SK-N-MC (cell line): Measurements from ENCODE around the gene ROCK1.
"Not testable (repeated sequence)": the region's sequence is repeated elsewhere in the genome, so short reads cannot be mapped to it uniquely, and the experiment has no call there.

Experiments
- DNase-seq: peaks from one replicate; pipeline ENCODE4 v3.0.0-alpha.2; 2011; ENCODE audit warnings: low read depth, low spot score
- H3K27ac ChIP-seq: fragments of 200-600 bp; sonication (generic); 2 replicates; pipeline ENCODE4 v1.5.1; 2016; ENCODE audit warnings: mixed run types
- H3K36me3 ChIP-seq: fragments of 200-600 bp; sonication (generic); 2 replicates; pipeline ENCODE4 v1.6.1; 2017; ENCODE audit warnings: antibody characterized with exemption, low read length, mixed read lengths; ENCODE audit not compliant: insufficient read depth
- H3K4me3 ChIP-seq: fragments of 200-600 bp; sonication (generic); 2 replicates; pipeline ENCODE4 v1.5.1; 2016
- H3K9ac ChIP-seq: fragments of 200-600 bp; sonication (generic); 2 replicates; pipeline ENCODE4 v1.8.0; 2017; ENCODE audit warnings: mixed run types, mixed read lengths; ENCODE audit not compliant: insufficient read length
- H3K9me3 ChIP-seq: fragments of 200-600 bp; sonication (generic); 2 replicates; pipeline ENCODE4 v1.6.1; 2017; ENCODE audit warnings: low read depth, mild to moderate bottlenecking, antibody characterized with exemption, low read length, moderate library complexity, mixed read lengths
- EZH2 ChIP-seq: fragments of 200-600 bp; sonication (generic); IDR thresholded peaks from one replicate; pipeline ENCODE4 v1.6.1; 2017; ENCODE audit warnings: antibody characterized with exemption
- FOXP2 ChIP-seq: optimal IDR thresholded peaks from 2 replicates; pipeline ENCODE3; 2011; ENCODE audit warnings: mild to moderate bottlenecking, moderate library complexity; ENCODE audit not compliant: insufficient read depth; ENCODE audit errors: extremely low read length, control extremely low read depth
- POLR2AphosphoS5 ChIP-seq: IDR thresholded peaks from 2 replicates; pipeline ENCODE4 v1.6.1; 2012; ENCODE audit warnings: mild to moderate bottlenecking, low read depth, low read length, borderline replicate concordance

Gene ROCK1

GRCh38 chr18:21111346-21112139, at the start of gene ROCK1:
ROCK1 (minus strand) TSS chr18:21111813; CDS start chr18:21110910, 903 bp downstream.
- DNase-seq: peak; percentile 52
- peak within 1 kb of the TSS; percentile 88 for H3K4me3 ChIP-seq
- H3K27ac ChIP-seq: no peak within 1 kb of the TSS
- no peaks in the 10 kb centered on the region for H3K9me3 ChIP-seq
- peak within 1 kb of the TSS; percentile 85 for H3K9ac ChIP-seq
- TF ChIP-seq POLR2AphosphoS5 (peak; percentile 57; the same call in 1 of the 2 replicates), EZH2 (no peak)
- 0 out of 2 replicates have a peak, but pooled peaks cover 4% of the 10 kb centered on the region for H3K36me3 ChIP-seq

- peaks cover 4% of the 10 kb centered on the region; the same call in 1 of the 2 replicates for H3K9me3 ChIP-seq
- no peak overlapping the region for H3K9ac ChIP-seq
- no peak for DNase-seq
- no peaks in the 10 kb centered on the region for H3K36me3 ChIP-seq
- no peak overlapping the region for H3K4me3 ChIP-seq
- TF ChIP-seq EZH2: no peak
- TF ChIP-seq POLR2AphosphoS5: no peak
- no peak for TF ChIP-seq FOXP2
- H3K27ac ChIP-seq: no peak overlapping the region
Observed at GRCh38 chr18:21155443-21155842, 43.8 kb upstream of the ROCK1 start.

- H3K4me3 ChIP-seq: no peak overlapping the region
- no peak overlapping the region for H3K9ac ChIP-seq
- H3K27ac ChIP-seq: no peak overlapping the region
- no peaks in the 10 kb centered on the region for H3K9me3 ChIP-seq
- no peak for DNase-seq
- no peak for TF ChIP-seq EZH2
- no peaks in the 10 kb centered on the region for H3K36me3 ChIP-seq
Observed at GRCh38 chr18:21146016-21146415, 34.4 kb upstream of the ROCK1 start.

- H3K9me3 ChIP-seq: no peaks in the 10 kb centered on the region
- no peak overlapping the region for H3K4me3 ChIP-seq
Observed at GRCh38 chr18:21145371-21145770, 33.8 kb upstream of the ROCK1 start.

GRCh38 chr18:21141668-21142422, 30.2 kb upstream of the ROCK1 start:
- Histone ChIP-seq H3K36me3 (no peaks in the 10 kb centered on the region), H3K9me3 (no peaks in the 10 kb centered on the region), H3K4me3 (no peak overlapping the region), H3K27ac (no peak overlapping the region), H3K9ac (no peak overlapping the region)
- DNase-seq: no peak
- no peak for TF ChIP-seq EZH2
- no peak for TF ChIP-seq POLR2AphosphoS5
- no peak for TF ChIP-seq FOXP2

More at GRCh38 chr18:21145371-21145770, 33.8 kb upstream of the ROCK1 start:
- Histone ChIP-seq H3K27ac (no peak overlapping the region), H3K9ac (no peak overlapping the region), H3K36me3 (no peaks in the 10 kb centered on the region)
- no peak for TF ChIP-seq FOXP2
- no peak for TF ChIP-seq EZH2
- no peak for TF ChIP-seq POLR2AphosphoS5
- no peak for DNase-seq

GRCh38 chr18:21137719-21138488, 26.3 kb upstream of the ROCK1 start:
- not testable (repeated sequence) for DNase-seq, H3K9ac ChIP-seq

GRCh38 chr18:21134895-21135294, 23.3 kb upstream of the ROCK1 start:
- H3K9ac ChIP-seq: no peak overlapping the region
- no peak for DNase-seq
- TF ChIP-seq FOXP2 (no peak), EZH2 (no peak), POLR2AphosphoS5 (no peak)
- H3K9me3 ChIP-seq: no peaks in the 10 kb centered on the region; the same call in 1 of the 2 replicates
- H3K4me3 ChIP-seq: no peak overlapping the region
- no peak overlapping the region for H3K27ac ChIP-seq
- no peaks in the 10 kb centered on the region for H3K36me3 ChIP-seq

More at GRCh38 chr18:21137719-21138488, 26.3 kb upstream of the ROCK1 start:
- H3K4me3 ChIP-seq, H3K9me3 ChIP-seq, H3K27ac ChIP-seq, H3K36me3 ChIP-seq: not testable (repeated sequence)

GRCh38 chr18:21132398-21132918, 20.8 kb upstream of the ROCK1 start:
- H3K9ac ChIP-seq: no peak overlapping the region

More at GRCh38 chr18:21132398-21132918, 20.8 kb upstream of the ROCK1 start:
- Histone ChIP-seq H3K4me3 (no peak overlapping the region), H3K9me3 (no peaks in the 10 kb centered on the region; the same call in 1 of the 2 replicates), H3K27ac (no peak overlapping the region), H3K36me3 (no peaks in the 10 kb centered on the region)
- no peak for TF ChIP-seq EZH2
- no peak for TF ChIP-seq FOXP2
- no peak for DNase-seq
